ENCODE data around the gene EPS8L3.

The EPS8L3 gene

DNA sequence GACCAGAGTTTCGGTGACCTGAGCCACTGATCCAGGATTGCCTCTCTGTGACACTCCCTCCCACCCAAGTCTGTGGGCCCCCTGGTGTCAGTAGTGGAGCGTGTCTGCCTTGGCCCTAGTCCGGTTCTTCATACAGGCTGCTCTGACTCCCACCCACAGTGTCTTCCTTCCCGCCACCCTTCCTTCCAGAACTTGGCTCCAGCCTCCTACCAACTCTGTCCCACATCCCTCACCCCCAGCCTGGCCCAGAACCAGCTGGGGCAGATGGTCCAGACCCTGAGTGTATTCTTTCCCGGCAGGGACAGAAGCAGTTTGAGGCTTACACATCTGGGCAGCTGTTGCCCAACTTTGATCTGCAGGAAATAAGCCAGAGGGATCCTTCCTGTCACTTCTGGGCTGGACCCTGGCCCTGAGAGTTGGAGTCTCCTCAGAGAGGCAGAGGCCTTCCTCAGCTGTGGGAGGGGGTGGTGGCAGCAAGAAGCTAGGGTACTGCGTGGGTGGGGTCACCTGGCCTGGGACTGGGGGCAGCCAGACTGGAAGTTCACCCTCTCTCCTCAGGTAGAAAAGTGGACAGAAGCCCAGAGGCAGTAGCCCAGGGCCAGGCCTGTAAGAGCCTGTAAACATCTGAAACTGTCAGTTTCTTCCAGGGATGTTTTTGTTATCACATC, 43.1 kb upstream of the EPS8L3 start:
- H3K36me3 ChIP-seq (ENCODE audit: control insufficient read depth, insufficient read depth, low read length), result no peaks in the 10 kb centered on the region
- DNase-seq (ENCODE audit: extremely low read depth, insufficient read length), result no peak

DNA sequence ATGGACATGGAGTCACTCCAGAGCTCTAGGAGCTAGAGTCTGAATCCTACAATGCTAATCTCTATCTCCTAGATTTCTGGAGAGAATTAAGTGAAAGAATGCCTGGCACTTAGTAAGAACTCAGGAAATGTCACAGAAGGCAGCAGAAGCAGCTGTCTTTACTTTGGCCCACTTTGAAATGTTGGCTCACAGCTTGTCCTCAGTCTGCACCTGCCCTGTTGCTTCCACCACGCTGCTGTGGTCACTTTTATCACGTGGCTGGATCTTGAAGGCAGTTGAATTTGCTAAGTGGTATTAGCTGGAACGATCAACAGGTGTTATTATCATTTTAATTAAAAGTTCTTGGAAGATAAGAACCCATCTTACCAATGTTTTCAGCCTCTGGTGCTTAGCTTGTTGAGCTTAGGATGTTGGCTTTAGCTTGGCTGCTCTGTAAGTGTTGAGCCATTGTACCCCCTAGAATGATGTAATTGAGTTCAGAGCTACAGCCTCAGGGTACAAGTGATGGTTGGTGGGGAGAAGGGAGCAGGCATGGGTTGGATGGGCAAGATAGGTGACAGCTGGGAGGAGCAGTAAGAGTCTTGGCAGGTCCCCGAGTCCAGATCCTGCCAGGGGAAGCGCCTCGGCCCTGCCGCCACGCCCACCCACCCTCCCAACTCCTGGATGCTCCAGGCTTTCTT, 41.9 kb upstream of the EPS8L3 start:
- no peaks in the 10 kb centered on the region for H3K36me3 ChIP-seq (ENCODE audit: control insufficient read depth, insufficient read depth, low read length)
- H3K4me3 ChIP-seq (replicated peaks; ENCODE audit: low read depth, low read length), result no peak overlapping the region
- TF ChIP-seq, protein P1, sequence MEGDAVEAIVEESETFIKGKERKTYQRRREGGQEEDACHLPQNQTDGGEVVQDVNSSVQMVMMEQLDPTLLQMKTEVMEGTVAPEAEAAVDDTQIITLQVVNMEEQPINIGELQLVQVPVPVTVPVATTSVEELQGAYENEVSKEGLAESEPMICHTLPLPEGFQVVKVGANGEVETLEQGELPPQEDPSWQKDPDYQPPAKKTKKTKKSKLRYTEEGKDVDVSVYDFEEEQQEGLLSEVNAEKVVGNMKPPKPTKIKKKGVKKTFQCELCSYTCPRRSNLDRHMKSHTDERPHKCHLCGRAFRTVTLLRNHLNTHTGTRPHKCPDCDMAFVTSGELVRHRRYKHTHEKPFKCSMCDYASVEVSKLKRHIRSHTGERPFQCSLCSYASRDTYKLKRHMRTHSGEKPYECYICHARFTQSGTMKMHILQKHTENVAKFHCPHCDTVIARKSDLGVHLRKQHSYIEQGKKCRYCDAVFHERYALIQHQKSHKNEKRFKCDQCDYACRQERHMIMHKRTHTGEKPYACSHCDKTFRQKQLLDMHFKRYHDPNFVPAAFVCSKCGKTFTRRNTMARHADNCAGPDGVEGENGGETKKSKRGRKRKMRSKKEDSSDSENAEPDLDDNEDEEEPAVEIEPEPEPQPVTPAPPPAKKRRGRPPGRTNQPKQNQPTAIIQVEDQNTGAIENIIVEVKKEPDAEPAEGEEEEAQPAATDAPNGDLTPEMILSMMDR (IDR thresholded peaks at IDR 0.05; ENCODE audit: insufficient read depth, low read length, poor library complexity, severe bottlenecking), result no peak
- no peak for DNase-seq (ENCODE audit: extremely low read depth, insufficient read length)
- no peaks in the 10 kb centered on the region for H3K27me3 ChIP-seq (replicated peaks; ENCODE audit: control insufficient read depth, insufficient read depth, low read length)

More for the DNA sequence above, 43.1 kb upstream of the EPS8L3 start:
- H3K4me3 ChIP-seq (replicated peaks; ENCODE audit: low read depth, low read length), result no peak overlapping the region
- no peaks in the 10 kb centered on the region for H3K27me3 ChIP-seq (replicated peaks; ENCODE audit: control insufficient read depth, insufficient read depth, low read length)
- TF ChIP-seq, protein P1 (IDR thresholded peaks at IDR 0.05; ENCODE audit: insufficient read depth, low read length, poor library complexity, severe bottlenecking), result no peak

DNA sequence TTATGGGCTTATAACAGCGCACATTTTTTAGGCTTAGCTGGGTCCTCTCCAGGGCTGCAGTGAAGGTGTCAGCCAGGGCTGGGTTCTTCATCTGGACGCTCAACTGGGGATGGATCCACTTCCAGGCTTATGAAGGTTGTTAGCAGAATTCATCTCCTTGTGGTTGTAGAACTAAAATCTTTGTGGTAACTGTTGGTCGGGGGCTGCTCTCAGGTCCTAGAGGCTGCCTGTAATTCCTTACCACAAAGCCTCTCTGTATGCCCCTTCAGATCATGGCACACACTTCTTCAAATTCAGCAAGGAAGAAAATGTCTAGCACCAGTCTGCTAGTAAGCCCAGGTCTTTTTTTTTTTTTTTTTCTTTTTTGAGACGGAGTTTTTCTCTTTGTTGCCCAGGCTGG, 40.9 kb upstream of the EPS8L3 start:
- no peaks in the 10 kb centered on the region for H3K36me3 ChIP-seq (ENCODE audit: control insufficient read depth, insufficient read depth, low read length)
- no peaks in the 10 kb centered on the region for H3K27me3 ChIP-seq (replicated peaks; ENCODE audit: control insufficient read depth, insufficient read depth, low read length)
- DNase-seq (ENCODE audit: extremely low read depth, insufficient read length), result no peak
- TF ChIP-seq, protein P1 (IDR thresholded peaks at IDR 0.05; ENCODE audit: insufficient read depth, low read length, poor library complexity, severe bottlenecking), result no peak
- no peak overlapping the region for H3K4me3 ChIP-seq (replicated peaks; ENCODE audit: low read depth, low read length)

DNA sequence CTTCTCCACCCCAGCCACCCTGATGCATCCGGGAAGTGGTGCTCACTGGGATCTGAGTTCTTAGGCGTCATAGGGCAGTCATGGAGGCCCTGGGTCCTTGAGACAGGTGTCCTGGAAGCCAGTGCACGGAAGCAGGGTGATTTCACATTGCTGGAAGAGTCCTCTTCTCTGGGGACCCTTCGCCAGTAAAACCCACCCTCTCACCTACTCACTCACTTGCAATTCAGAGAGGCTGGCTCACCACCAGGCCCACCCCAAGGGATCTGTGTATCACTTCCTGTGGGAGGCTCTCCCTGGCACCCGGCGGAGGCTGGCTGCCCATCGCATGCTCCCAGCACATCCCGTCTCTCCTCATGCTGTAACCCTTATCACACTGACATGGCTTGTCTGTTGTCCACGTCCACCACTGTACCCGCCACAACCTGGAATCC, 40.2 kb upstream of the EPS8L3 start:
- Histone ChIP-seq H3K4me3 (replicated peaks; ENCODE audit: low read depth, low read length) (no peak overlapping the region), H3K27me3 (replicated peaks; ENCODE audit: control insufficient read depth, insufficient read depth, low read length) (no peaks in the 10 kb centered on the region), H3K36me3 (ENCODE audit: control insufficient read depth, insufficient read depth, low read length) (no peaks in the 10 kb centered on the region)
- no peak for DNase-seq (ENCODE audit: extremely low read depth, insufficient read length)
- TF ChIP-seq, protein P1 (IDR thresholded peaks at IDR 0.05; ENCODE audit: insufficient read depth, low read length, poor library complexity, severe bottlenecking), result no peak

DNA sequence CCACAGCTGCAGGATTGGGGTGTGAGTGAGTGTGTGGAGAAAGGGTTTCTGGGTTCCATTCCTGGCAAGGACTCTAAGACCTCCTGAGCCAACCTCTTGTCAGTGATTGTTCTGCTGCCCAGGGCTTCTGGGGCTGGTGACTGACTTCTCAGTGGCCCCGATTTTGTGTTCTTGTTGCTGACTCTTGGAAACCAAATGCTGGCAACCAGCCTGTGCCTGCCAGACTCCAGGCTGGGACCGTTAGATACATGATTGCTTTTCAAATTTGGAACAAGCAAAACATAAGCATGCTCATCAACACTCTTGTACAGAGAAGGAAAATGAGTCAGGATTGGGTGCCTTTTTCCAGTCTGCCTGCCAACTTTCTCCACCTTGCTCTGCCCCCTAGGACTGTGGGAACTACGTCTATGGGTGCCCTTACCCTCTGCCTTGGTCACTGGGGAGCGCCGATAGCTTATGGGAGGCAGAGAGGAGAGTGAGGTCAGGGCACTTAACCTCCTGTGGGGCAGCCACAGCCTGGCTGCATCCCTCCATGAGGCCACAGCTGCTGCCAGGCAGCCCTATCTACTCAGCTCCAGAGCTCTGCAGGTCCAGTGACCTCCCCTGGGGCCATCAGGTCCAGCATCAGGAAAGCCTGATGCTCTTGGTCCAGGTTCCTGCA, 39.3 kb upstream of the EPS8L3 start:
- no peak overlapping the region for H3K4me3 ChIP-seq (replicated peaks; ENCODE audit: low read depth, low read length)
- DNase-seq (ENCODE audit: extremely low read depth, insufficient read length), result no peak
- H3K27me3 ChIP-seq (replicated peaks; ENCODE audit: control insufficient read depth, insufficient read depth, low read length), result no peaks in the 10 kb centered on the region
- no peaks in the 10 kb centered on the region for H3K36me3 ChIP-seq (ENCODE audit: control insufficient read depth, insufficient read depth, low read length)
- TF ChIP-seq, protein P1 (IDR thresholded peaks at IDR 0.05; ENCODE audit: insufficient read depth, low read length, poor library complexity, severe bottlenecking), result no peak

Data from GM06990 (cell line).